ENCODE measurements around the gene LRRC74A. TPM values are rescaled to one million over a fixed set of nuclear protein-coding genes. Genes with fewer than 3 reads are reported as not detected.

LRRC74A gene
- total and polyA plus RNA-seq, 10 of the 15 experiments (the other 5 are each of a cell fraction or from before 2014, with no cell fraction given) = not detected

- H3K4me1 ChIP-seq (ENCODE audit: control insufficient read depth, insufficient read depth, low read length) = no peaks in the 10 kb centered on the region
- no peaks in the 10 kb centered on the region for H3K9me3 ChIP-seq (replicated peaks; ENCODE audit: control insufficient read depth, insufficient read depth, low read length)
- intact Hi-C loops (cut with micrococcal nuclease; ENCODE audit: unreplicated experiment) = no loop called here
- H3K27ac ChIP-seq (ENCODE audit: control insufficient read depth, insufficient read depth) = no peak overlapping the region
- ATAC-seq (no peak), FAIRE-seq (no peak), DNase-seq (ENCODE audit: low read depth, low spot score) (no peak)
- TF ChIP-seq FOXM1 (IDR thresholded peaks at IDR 0.05; ENCODE audit: low read depth, low read length) (no peak), BHLHE40 (IDR thresholded peaks at IDR 0.05; ENCODE audit: borderline replicate concordance in 1 of 2, low read depth in 2 of 2, low read length in 1 of 2) (no peak), SPI1 (IDR thresholded peaks at IDR 0.05; ENCODE audit: borderline replicate concordance, insufficient read depth, low read depth, low read length) (no peak), SIX5 (IDR thresholded peaks at IDR 0.05; ENCODE audit: low read depth, low read length, severe bottlenecking) (no peak), CTCF (IDR thresholded peaks at IDR 0.05 in 2 of 3, conservative IDR thresholded peaks at IDR 0.05 in 1 of 3; ENCODE audit: control insufficient read depth in 2 of 3, extremely low read depth in 1 of 3, insufficient read depth in 1 of 3, low read depth in 3 of 3, low read length in 3 of 3) (no peak), ZBED1 (IDR thresholded peaks at IDR 0.05; ENCODE audit: borderline replicate concordance) (no peak), RBBP5 (conservative IDR thresholded peaks at IDR 0.05) (no peak), RAD51 (IDR thresholded peaks at IDR 0.05) (no peak), SRF (IDR thresholded peaks at IDR 0.05; ENCODE audit: low read depth in 2 of 2, low read length in 2 of 2) (no peak)
- in situ Hi-C loops (cut with MboI) = no loop called here
- H2AFZ ChIP-seq (ENCODE audit: control insufficient read depth, low read depth, low read length) = no peak overlapping the region
- no peak overlapping the region for H3K4me3 ChIP-seq
- no TSS peak for BruUV-seq (replicated peaks)
- H3K4me2 ChIP-seq (ENCODE audit: control insufficient read depth, insufficient read depth) = no peak overlapping the region
- WGBS (ENCODE audit: insufficient coverage, insufficient replicate concordance, low lambda C conversion rate, missing lambda C conversion rate) = 58% methylated on average over 9 of the region's 9 CpGs
- H3K27me3 ChIP-seq (replicated peaks in 1 of 2; ENCODE audit: control insufficient read depth in 2 of 2, insufficient read depth in 2 of 2, low read length in 1 of 2) = peaks cover 0 to 1% of the 10 kb centered on the region in 2 experiments; a peak in 1 of 4 replicates
- CTCF ChIA-PET = interaction anchor here (0.6 kb wide), 1 partner anchor 13 kb away, joined by 3 read pairs; no protein-coding TSS in a partner anchor
- H4K20me1 ChIP-seq (ENCODE audit: control insufficient read depth, insufficient read depth) = no peaks in the 10 kb centered on the region
- H3K9ac ChIP-seq (ENCODE audit: control insufficient read depth, insufficient read depth, low read length) = no peak overlapping the region
- SMC1A ChIA-PET (ENCODE audit: uncharacterized antibody, unreplicated experiment) = no interaction called here
- POLR2A ChIA-PET = no interaction called here
- RAD21 ChIA-PET (ENCODE audit: unreplicated experiment) = no interaction called here
- H3K79me2 ChIP-seq (ENCODE audit: control insufficient read depth, insufficient read depth, low read length) = no peaks in the 10 kb centered on the region
- no peaks in the 10 kb centered on the region for H3K36me3 ChIP-seq (ENCODE audit: control insufficient read depth in 2 of 2, insufficient read depth in 2 of 2, low read length in 1 of 2)
Observed at GRCh38 chr14:76827696-76828296, 1.6 kb downstream of the LRRC74A start.
